H1 (cell line): ENCODE measurements around the gene OR10P1. TPM values are rescaled to one million over a fixed set of nuclear protein-coding genes. Genes with fewer than 3 reads are reported as not detected.

ENCODE experiments used
- CTCF ChIA-PET: fragments of 300-600 bp; sonication (Branson Sonifier 250); formaldehyde crosslinking; loops from one replicate; lab custom pipeline; 2021; ENCODE audit not compliant: partially characterized antibody; lab: Charles Lee
- POLR2A ChIA-PET: fragments of 300-600 bp; sonication (Branson Sonifier 250); formaldehyde crosslinking; loops from one replicate; lab custom pipeline; 2021; ENCODE audit warnings: inconsistent platforms; ENCODE audit not compliant: partially characterized antibody; lab: Charles Lee
- DNase-seq, 2 experiments: peaks; one replicate each; pipeline versions ENCODE4 v3.0.0 to v3.0.0-alpha.2; 2010 to 2022; ENCODE audit warnings: low spot score in 2 of 2, low read depth in 1 of 2, mixed read lengths in 1 of 2
- FAIRE-seq: peaks from 2 replicates; lab custom pipeline; 2011; peaks lifted over from hg19 to GRCh38; lab: Jason Lieb, UNC
- H2AFZ ChIP-seq: 2 replicates; pipeline ENCODE4 v1.8.1; 2012; ENCODE audit warnings: low read length, inconsistent platforms
- H2AK5ac ChIP-seq: 2 replicates; pipeline ENCODE4 v1.6.1; 2013; ENCODE audit warnings: low read depth, low read length
- H2BK120ac ChIP-seq: replicated peaks from 2 replicates; pipeline ENCODE3; 2013; ENCODE audit warnings: low read depth, low read length, inconsistent platforms
- H2BK12ac ChIP-seq: 2 replicates; pipeline ENCODE4 v1.6.1; 2013; ENCODE audit warnings: low read depth, low read length
- H2BK15ac ChIP-seq: 2 replicates; pipeline ENCODE4 v1.6.1; 2013; ENCODE audit warnings: low read length
- H2BK20ac ChIP-seq: 2 replicates; pipeline ENCODE4 v1.6.1; 2013; ENCODE audit warnings: low read length
- H2BK5ac ChIP-seq: 2 replicates; pipeline ENCODE4 v1.6.1; 2013; ENCODE audit warnings: low read depth, low read length
- H3K14ac ChIP-seq: 2 replicates; pipeline ENCODE4 v1.6.1; 2013; ENCODE audit warnings: inconsistent platforms; ENCODE audit not compliant: insufficient read length
- H3K18ac ChIP-seq: 2 replicates; pipeline ENCODE4 v1.6.1; 2013; ENCODE audit warnings: low read length; ENCODE audit errors: extremely low read depth
- H3K23ac ChIP-seq: 2 replicates; pipeline ENCODE4 v1.6.1; 2013; ENCODE audit warnings: inconsistent platforms; ENCODE audit not compliant: insufficient read length
- H3K23me2 ChIP-seq: 2 replicates; pipeline ENCODE4 v1.6.1; 2013; ENCODE audit warnings: low read depth, low read length
- H3K27ac ChIP-seq: 2 replicates; pipeline ENCODE4 v1.6.1; 2011; ENCODE audit warnings: low read depth, low read length, inconsistent platforms
- H3K27me3 ChIP-seq, 4 experiments: replicated peaks in 1 of 4; 1 replicate in 1 of 4; 2 replicates in 3 of 4; pipeline versions ENCODE4 v1.6.1 to v1.8.1; 2011 to 2013; ENCODE audit warnings: low read length in 3 of 4, mild to moderate bottlenecking in 3 of 4, inconsistent platforms in 2 of 4, mixed read lengths in 2 of 4, moderate library complexity in 1 of 4; ENCODE audit not compliant: control insufficient read depth in 3 of 4, insufficient read depth in 3 of 4; ENCODE audit errors: extremely low read depth in 1 of 4
- H3K36me3 ChIP-seq, 4 experiments: 2 replicates each; pipeline versions ENCODE4 v1.6.1 to v1.8.1; 2011 to 2013; ENCODE audit warnings: mild to moderate bottlenecking in 4 of 4, low read length in 3 of 4, moderate library complexity in 2 of 4, control low read depth in 1 of 4, inconsistent platforms in 1 of 4; ENCODE audit not compliant: insufficient read depth in 4 of 4, control insufficient read depth in 2 of 4
- H3K4ac ChIP-seq: replicated peaks from 2 replicates; pipeline ENCODE3; 2013; ENCODE audit warnings: low read length, low read depth, mixed read lengths, inconsistent platforms; ENCODE audit not compliant: insufficient read length
- H3K4me1 ChIP-seq, 4 experiments: replicated peaks in 1 of 4; 1 replicate in 1 of 4; 2 replicates in 3 of 4; pipeline versions ENCODE4 v1.6.1 to v1.8.1; 2011 to 2013; ENCODE audit warnings: low read length in 3 of 4, inconsistent platforms in 2 of 4, mixed read lengths in 1 of 4; ENCODE audit not compliant: insufficient read depth in 4 of 4, control insufficient read depth in 3 of 4
- H3K4me2 ChIP-seq, 2 experiments: 2 replicates each; pipeline versions ENCODE4 v1.6.1 to v1.8.1; 2011 to 2013; ENCODE audit warnings: low read depth in 2 of 2, low read length in 2 of 2, control low read depth in 1 of 2, inconsistent platforms in 1 of 2, mild to moderate bottlenecking in 1 of 2; ENCODE audit not compliant: insufficient read depth in 1 of 2
- H3K4me3 ChIP-seq, 4 experiments: fragments of 200-600, 300-600 bp in 1 of 4; sonication (generic), shearing (Covaris generic), sonication (Bioruptor Twin) in 1 of 4; 2 replicates each; pipeline versions ENCODE4 v1.5.1 to v1.8.1; 2011 to 2016; ENCODE audit warnings: low read length in 4 of 4, low read depth in 3 of 4, control low read depth in 2 of 4, inconsistent platforms in 2 of 4, mild to moderate bottlenecking in 2 of 4, mixed read lengths in 1 of 4, moderate library complexity in 1 of 4; ENCODE audit not compliant: insufficient read depth in 2 of 4; ENCODE audit errors: extremely low read depth in 1 of 4
- H3K56ac ChIP-seq: replicated peaks from 2 replicates; pipeline ENCODE3; 2013; ENCODE audit warnings: low read depth, mild to moderate bottlenecking, mixed read lengths, low read length, inconsistent platforms; ENCODE audit not compliant: insufficient read length
- H3K79me1 ChIP-seq: 2 replicates; pipeline ENCODE4 v1.6.1; 2013; ENCODE audit warnings: low read depth, low read length, control low read depth
- H3K79me2 ChIP-seq, 2 experiments: 2 replicates each; pipeline versions ENCODE4 v1.6.1 to v1.8.1; 2012 to 2013; ENCODE audit warnings: low read length in 2 of 2, mild to moderate bottlenecking in 2 of 2, inconsistent platforms in 1 of 2; ENCODE audit not compliant: insufficient read depth in 2 of 2, control insufficient read depth in 1 of 2
- H3K9ac ChIP-seq, 4 experiments: replicated peaks in 1 of 4; 1 replicate in 1 of 4; 2 replicates in 3 of 4; pipeline versions ENCODE4 v1.6.1 to v1.8.1; 2011 to 2013; ENCODE audit warnings: low read depth in 3 of 4, low read length in 3 of 4, control low read depth in 2 of 4, mild to moderate bottlenecking in 2 of 4, moderate library complexity in 2 of 4, inconsistent platforms in 1 of 4; ENCODE audit errors: extremely low read depth in 1 of 4
- H3K9me3 ChIP-seq, 2 experiments: 2 replicates each; pipeline versions ENCODE4 v1.6.1 to v1.8.1; 2012 to 2013; ENCODE audit warnings: mild to moderate bottlenecking in 2 of 2, moderate library complexity in 2 of 2, control low read depth in 1 of 2, inconsistent platforms in 1 of 2, low read depth in 1 of 2, low read length in 1 of 2, mixed read lengths in 1 of 2; ENCODE audit not compliant: insufficient read depth in 2 of 2
- H4K20me1 ChIP-seq, 2 experiments: replicated peaks in 1 of 2; 2 replicates each; pipeline versions ENCODE3 to v1.8.1; 2011 to 2013; ENCODE audit warnings: inconsistent platforms in 2 of 2, low read length in 2 of 2, mild to moderate bottlenecking in 1 of 2; ENCODE audit not compliant: insufficient read depth in 2 of 2, control insufficient read depth in 1 of 2
- H4K5ac ChIP-seq: 2 replicates; pipeline ENCODE4 v1.6.1; 2013; ENCODE audit warnings: low read length, low read depth, mixed read lengths, inconsistent platforms; ENCODE audit not compliant: insufficient read length
- H4K8ac ChIP-seq: 2 replicates; pipeline ENCODE4 v1.8.0; 2013; ENCODE audit warnings: mild to moderate bottlenecking, moderate library complexity, low read length, inconsistent platforms; ENCODE audit not compliant: insufficient read depth; ENCODE audit errors: extremely low read depth
- H4K91ac ChIP-seq: replicated peaks from 2 replicates; pipeline ENCODE3; 2013; ENCODE audit warnings: low read length, mixed read lengths, inconsistent platforms; ENCODE audit not compliant: insufficient read length
- CBX8 ChIP-seq: fragments of 300-800, 300-1000 bp; sonication (generic); IDR thresholded peaks from 2 replicates; pipeline ENCODE4 v1.7.1; 2016; ENCODE audit warnings: low read depth, low read length, borderline replicate concordance
- SIN3A ChIP-seq, 2 experiments: IDR thresholded peaks in 1 of 2; conservative IDR thresholded peaks in 1 of 2; 2 replicates each; pipeline ENCODE4 v1.6.1; 2011 to 2012; ENCODE audit warnings: low read length in 2 of 2, improper control_type of control experiment in 1 of 2, low read depth in 1 of 2, mild to moderate bottlenecking in 1 of 2
- SRF ChIP-seq: IDR thresholded peaks from 2 replicates; pipeline ENCODE4 v1.6.1; 2011; ENCODE audit warnings: mild to moderate bottlenecking, low read depth, low read length, moderate library complexity
- TAF1 ChIP-seq: IDR thresholded peaks from 2 replicates; pipeline ENCODE4 v1.6.1; 2011; ENCODE audit warnings: mild to moderate bottlenecking, low read depth, low read length
- WGBS, 2 experiments: shearing (Covaris generic) in 1 of 2; methylation state at CpG; one replicate each; pipeline versions ENCODE4 v1.1.6 to v1.1.7; 2013 to 2015; ENCODE audit warnings: low lambda C conversion rate in 2 of 2, mixed read lengths in 2 of 2, inconsistent platforms in 1 of 2, low coverage in 1 of 2, missing lambda C conversion rate in 1 of 2; ENCODE audit not compliant: insufficient replicate concordance in 2 of 2, insufficient coverage in 1 of 2, insufficient read length in 1 of 2; ENCODE audit errors: extremely low coverage in 1 of 2, missing lambda C conversion rate in 1 of 2; 5-methylcytosine and 5-hydroxymethylcytosine counted together
- long read RNA-seq, 2 experiments: library from RNA in 1 of 2; library from capped mRNA in 1 of 2; stranded (forward); transcript quantifications; one replicate each; pipeline ENCODE4 v2.0.0, GENCODE V29; 2021; ENCODE audit warnings: inconsistent platforms in 1 of 2
- polyA minus RNA-seq, 3 experiments: library from RNA; depleted of rRNA, polyadenylated mRNA; stranded (reverse); fragments of >200 nt; gene quantifications; 1 replicate in 2 of 3; 2 replicates in 1 of 3; pipeline ENCODE4 v1.2.3, GENCODE V29; 2011
- polyA plus RNA-seq, 7 experiments: library from polyadenylated mRNA; depleted of rRNA in 3 of 7; stranded (reverse) in 5 of 7; unstranded in 2 of 7; fragments of >200 nt in 5 of 7; fragments of 200-250 nt in 2 of 7; gene quantifications; 1 replicate in 5 of 7; 2 replicates in 1 of 7; 4 replicates in 1 of 7; pipeline versions ENCODE4 v1.2.1 to v1.2.3, GENCODE V29; 2011 to 2013; ENCODE audit warnings: missing spikeins in 2 of 7, mixed read lengths in 2 of 7
- total RNA-seq: library from RNA; stranded (reverse); fragmentation: NEBNext Ultra II Directional; extraction: Animal tissue kit (Norgen Biotek cat#: 25700); gene quantifications from 2 replicates; pipeline ENCODE4 v1.2.1, GENCODE V29; 2021

Gene OR10P1
- total RNA-seq (not detected in 2 replicates), polyA plus RNA-seq (2011; rRNA removed) (not detected in 2 replicates), polyA minus RNA-seq (2011; rRNA and poly(A)+ RNA removed) (not detected in 2 replicates)
- polyA plus RNA-seq (2011; cell fraction: cytosol; rRNA removed): not detected
- not detected for polyA plus RNA-seq (2011; cell fraction: nucleus; rRNA removed)
- not detected in 4 replicates for polyA plus RNA-seq (2012, experiment 1 of 2)
- polyA plus RNA-seq (2012, experiment 2 of 2): not detected
- not detected for polyA plus RNA-seq (2013, experiment 1 of 2)
- polyA plus RNA-seq (2013, experiment 2 of 2): not detected
- polyA minus RNA-seq (2011; cell fraction: cytosol; rRNA and poly(A)+ RNA removed): not detected
- not detected for polyA minus RNA-seq (2011; cell fraction: nucleus; rRNA and poly(A)+ RNA removed)
- long read RNA-seq, experiment 1: 0 reads
- long read RNA-seq, experiment 2: 0 reads

- WGBS, 2 experiments: 84% methylated on average over 6 of the region's 6 CpGs; no CpG with 5 or more reads in 1 of the 2 experiments
Observed at GRCh38 chr12:55636853-55637252, at the start of gene OR10P1. TSS of gene OR10P1 (plus strand) at chr12:55636892. CDS start at chr12:55636892, 0 bp downstream.

More at GRCh38 chr12:55636853-55637252, at the start of gene OR10P1:
- Histone ChIP-seq H3K18ac (no peak within 1 kb of the TSS), H3K14ac (no peak within 1 kb of the TSS), H3K4me1 (no peaks in the 10 kb centered on the region), H2BK15ac (no peak within 1 kb of the TSS), H3K23me2 (no peaks in the 10 kb centered on the region), H2AK5ac (no peak within 1 kb of the TSS), H3K4me3 (no peak within 1 kb of the TSS), H3K36me3 (no peaks in the 10 kb centered on the region), H3K79me2 (no peaks in the 10 kb centered on the region), H2BK120ac (no peak within 1 kb of the TSS), H3K27ac (no peak within 1 kb of the TSS), H2BK20ac (no peak within 1 kb of the TSS), H2AFZ (no peak within 1 kb of the TSS), H4K20me1 (no peaks in the 10 kb centered on the region), H4K5ac (no peak within 1 kb of the TSS), H2BK5ac (no peak within 1 kb of the TSS), H3K23ac (no peak within 1 kb of the TSS), H3K9me3 (no peaks in the 10 kb centered on the region; a peak in 1 of 4 replicates), H3K56ac (no peak within 1 kb of the TSS), H2BK12ac (no peak within 1 kb of the TSS), H3K4ac (no peak within 1 kb of the TSS), H3K79me1 (no peaks in the 10 kb centered on the region), H3K4me2 (no peak within 1 kb of the TSS), H4K8ac (peak within 1 kb of the TSS; percentile 35), H4K91ac (no peak within 1 kb of the TSS), H3K27me3 (no peaks in the 10 kb centered on the region), H3K9ac (no peak within 1 kb of the TSS)
- ChIA-PET CTCF (interaction anchor here (0.7 to 1.9 kb wide), 3 partner anchors 9 to 113 kb away, joined by 3 to 13 read pairs (median 5); no protein-coding TSS in a partner anchor), POLR2A (interaction anchor here (0.7 kb wide), 1 partner anchor 224 kb away, joined by 3 read pairs; no protein-coding TSS in a partner anchor)
- no peak for FAIRE-seq
- DNase-seq: no peak
- TF ChIP-seq TAF1: no peak
- no peak for TF ChIP-seq SRF
- TF ChIP-seq CBX8: no peak
- TF ChIP-seq SIN3A (conservative IDR thresholded peaks at IDR 0.05 in 1 of 2, IDR thresholded peaks at IDR 0.05 in 1 of 2; ENCODE audit: low read depth in 1 of 2, low read length in 2 of 2): no peak
